ENCODE measurements around the gene ARID1B. TPM values are rescaled to one million over a fixed set of nuclear protein-coding genes. Genes with fewer than 3 reads are reported as not detected.

ARID1B gene
- total and polyA plus RNA-seq, 10 donors = 17.7 to 223 (median 141) TPM

- no peaks in the 10 kb centered on the region for H3K9me3 ChIP-seq
- H3K4me1 ChIP-seq = peaks cover 0 to 24% (median 17%) of the 10 kb centered on the region in 6 donors
- WGBS, 5 donors = 93 to 98% (median 97%) methylated on average over 11 of the region's 11 CpGs
- TF ChIP-seq POLR2AphosphoS5 (IDR thresholded peaks at IDR 0.05) = no peak
- TF ChIP-seq POLR2A (IDR thresholded peaks at IDR 0.05) = no peak
- no peak for TF ChIP-seq CTCF (IDR thresholded peaks at IDR 0.05 in 8 of 11, conservative IDR thresholded peaks at IDR 0.05 in 3 of 11)
- DNase-seq = no peak
- H3K4me3 ChIP-seq = no peak overlapping the region
- peaks cover 0 to 48% (median 0%) of the 10 kb centered on the region in 6 donors for H3K36me3 ChIP-seq
- intact Hi-C loops (cut with DNase I; ENCODE audit: low total_unique reads) = no loop called here
- H3K27me3 ChIP-seq (replicated peaks in 1 of 7) = no peaks in the 10 kb centered on the region
- H3K27ac ChIP-seq = no peak overlapping the region
Measured at GRCh38 chr6:157126183-157127098, 349.3 kb downstream of the ARID1B start.

- intact Hi-C loops (cut with DNase I; ENCODE audit: low total_unique reads) = no loop called here
- Histone ChIP-seq H3K4me1 (peaks cover 0 to 24% (median 17%) of the 10 kb centered on the region in 6 donors), H3K4me3 (no peak overlapping the region), H3K9me3 (no peaks in the 10 kb centered on the region), H3K27me3 (replicated peaks in 1 of 7) (no peaks in the 10 kb centered on the region), H3K36me3 (peaks cover 0 to 64% (median 4%) of the 10 kb centered on the region in 6 donors), H3K27ac (no peak overlapping the region)
- TF ChIP-seq POLR2A (IDR thresholded peaks at IDR 0.05) (no peak), CTCF (IDR thresholded peaks at IDR 0.05 in 8 of 11, conservative IDR thresholded peaks at IDR 0.05 in 3 of 11) (no peak), POLR2AphosphoS5 (IDR thresholded peaks at IDR 0.05) (no peak)
- DNase-seq = no peak
- 67 to 80% (median 72%) methylated on average over 5 of the region's 5 CpGs for WGBS, 5 donors
Measured at GRCh38 chr6:157128235-157128775, 351.1 kb downstream of the ARID1B start.

- DNase-seq = no peak
- Histone ChIP-seq H3K4me3 (no peak overlapping the region), H3K4me1 (peaks cover 0 to 24% (median 17%) of the 10 kb centered on the region in 6 donors), H3K9me3 (no peaks in the 10 kb centered on the region), H3K27ac (no peak overlapping the region), H3K27me3 (replicated peaks in 1 of 7) (no peaks in the 10 kb centered on the region), H3K36me3 (peaks cover 0 to 66% (median 26%) of the 10 kb centered on the region in 6 donors)
- TF ChIP-seq POLR2A (IDR thresholded peaks at IDR 0.05) = no peak
- peak in 1 of 3 donors; percentile 22 for TF ChIP-seq POLR2AphosphoS5 (IDR thresholded peaks at IDR 0.05)
- intact Hi-C loops (cut with DNase I; ENCODE audit: low total_unique reads) = no loop called here
- 93 to 96% (median 95%) methylated on average over 8 of the region's 8 CpGs for WGBS, 5 donors
Measured at GRCh38 chr6:157131250-157131649, 354.1 kb downstream of the ARID1B start.

GRCh38 chr6:157133856-157134255 is 356.7 kb downstream of the ARID1B start:
- Histone ChIP-seq H3K4me3 (no peak overlapping the region), H3K27me3 (replicated peaks in 1 of 7) (no peaks in the 10 kb centered on the region), H3K4me1 (peaks cover 0 to 12% (median 9%) of the 10 kb centered on the region in 6 donors), H3K9me3 (no peaks in the 10 kb centered on the region), H3K27ac (no peak overlapping the region), H3K36me3 (peaks cover 0 to 82% (median 31%) of the 10 kb centered on the region in 6 donors)
- no peak for DNase-seq
- intact Hi-C loops (cut with DNase I; ENCODE audit: low total_unique reads) = no loop called here
- TF ChIP-seq CTCF (IDR thresholded peaks at IDR 0.05 in 8 of 11, conservative IDR thresholded peaks at IDR 0.05 in 3 of 11) = no peak
- TF ChIP-seq POLR2AphosphoS5 (IDR thresholded peaks at IDR 0.05) = no peak
- TF ChIP-seq POLR2A (IDR thresholded peaks at IDR 0.05) = no peak
- 93 to 100% (median 99%) methylated on average over 2 of the region's 2 CpGs for WGBS, 5 donors
